HepG2 (cell line): ENCODE results near the gene STOM. TPM values are rescaled to one million over a fixed set of nuclear protein-coding genes. Genes with fewer than 3 reads are reported as not detected.

Experiments used
- FOXA1 ChIP-seq, 2 experiments: fragments of 450-650 bp in 1 of 2; sonication (generic) in 1 of 2; formaldehyde crosslinking in 1 of 2; IDR thresholded peaks; 2 replicates each; pipeline versions ENCODE4 v1.4.0 to v1.6.1; 2016 to 2020; ENCODE audit warnings: missing genetic modification reagents in 1 of 2
- GATAD2A ChIP-seq: IDR thresholded peaks from 2 replicates; pipeline ENCODE4 v1.6.1; 2016
- GFI1 ChIP-seq: sonication (generic); formaldehyde crosslinking; IDR thresholded peaks from 2 replicates; pipeline ENCODE4 v1.5.0; 2020; ENCODE audit warnings: missing genetic modification reagents, mild to moderate bottlenecking, borderline replicate concordance
- KLF6 ChIP-seq: IDR thresholded peaks from 2 replicates; pipeline ENCODE4 v1.8.0; 2016; ENCODE audit warnings: missing biosample characterization, missing genetic modification reagents
- MAF1 ChIP-seq: sonication (generic); formaldehyde crosslinking; IDR thresholded peaks from 2 replicates; pipeline ENCODE4 v1.5.0; 2020; ENCODE audit warnings: missing genetic modification reagents, borderline replicate concordance
- TCF7 ChIP-seq: sonication (generic); IDR thresholded peaks from 2 replicates; pipeline ENCODE4 v1.6.1; 2016; ENCODE audit warnings: antibody characterized with exemption, low read depth
- ZNF329 ChIP-seq: sonication (generic); formaldehyde crosslinking; IDR thresholded peaks from 2 replicates; pipeline ENCODE4 v1.9.0; 2021; ENCODE audit warnings: low read depth, mild to moderate bottlenecking, missing genetic modification reagents
- ZNF740 ChIP-seq: sonication (generic); formaldehyde crosslinking; IDR thresholded peaks from 2 replicates; pipeline ENCODE4 v1.4.0; 2020; ENCODE audit warnings: missing genetic modification reagents
- ZSCAN29 ChIP-seq: sonication (generic); formaldehyde crosslinking; conservative IDR thresholded peaks from 2 replicates; pipeline ENCODE4 v1.4.0; 2020; ENCODE audit warnings: mild to moderate bottlenecking, missing genetic modification reagents
- polyA plus RNA-seq, 8 experiments: library from polyadenylated mRNA; depleted of rRNA in 3 of 8; stranded (reverse) in 7 of 8; unstranded in 1 of 8; fragments of >200 nt; fragmentation: Illumina TruSeq in 4 of 8; extraction: Trizol in 4 of 8; gene quantifications; 2 replicates each; pipeline versions ENCODE4 v1.2.1 to v1.2.3, GENCODE V29; 2011 to 2016; ENCODE audit warnings: low read depth in 4 of 8, missing spikeins in 1 of 8, mixed read lengths in 1 of 8; ENCODE audit not compliant: insufficient read depth in 1 of 8
- total RNA-seq, 5 experiments: library from RNA; depleted of rRNA; stranded (reverse); fragments of >200 nt; fragmentation: Illumina TruSeq; extraction: Trizol; gene quantifications; 2 replicates each; pipeline ENCODE4 v1.2.3, GENCODE V29; 2016; ENCODE audit warnings: low read depth in 1 of 5
- TF ChIP-seq, protein P1 (sequence below): sonication (generic); formaldehyde crosslinking; IDR thresholded peaks from 2 replicates; pipeline ENCODE4 v1.4.0; 2020; ENCODE audit warnings: mild to moderate bottlenecking, missing genetic modification reagents
- TF ChIP-seq, protein P2 (sequence below): sonication (generic); formaldehyde crosslinking; IDR thresholded peaks from 2 replicates; pipeline ENCODE4 v1.5.0; 2020; ENCODE audit warnings: mild to moderate bottlenecking, missing genetic modification reagents
- TF ChIP-seq, protein P3 (sequence below): sonication (generic); formaldehyde crosslinking; conservative IDR thresholded peaks from 2 replicates; pipeline ENCODE4 v1.5.0; 2020; ENCODE audit warnings: missing genetic modification reagents
- TF ChIP-seq, protein P4 (sequence below): sonication (generic); formaldehyde crosslinking; IDR thresholded peaks from 2 replicates; pipeline ENCODE4 v1.9.0; 2022; ENCODE audit warnings: low read depth, missing genetic modification reagents
- TF ChIP-seq, protein P5 (sequence below): sonication (generic); formaldehyde crosslinking; IDR thresholded peaks from 2 replicates; pipeline ENCODE4 v1.4.0; 2020; ENCODE audit warnings: mild to moderate bottlenecking, missing genetic modification reagents

The STOM gene
- total and polyA plus RNA-seq, 2 of the 13 experiments (the other 11 are each of a cell fraction or from before 2014, with no cell fraction given): 43.6 to 165 TPM

DNA sequence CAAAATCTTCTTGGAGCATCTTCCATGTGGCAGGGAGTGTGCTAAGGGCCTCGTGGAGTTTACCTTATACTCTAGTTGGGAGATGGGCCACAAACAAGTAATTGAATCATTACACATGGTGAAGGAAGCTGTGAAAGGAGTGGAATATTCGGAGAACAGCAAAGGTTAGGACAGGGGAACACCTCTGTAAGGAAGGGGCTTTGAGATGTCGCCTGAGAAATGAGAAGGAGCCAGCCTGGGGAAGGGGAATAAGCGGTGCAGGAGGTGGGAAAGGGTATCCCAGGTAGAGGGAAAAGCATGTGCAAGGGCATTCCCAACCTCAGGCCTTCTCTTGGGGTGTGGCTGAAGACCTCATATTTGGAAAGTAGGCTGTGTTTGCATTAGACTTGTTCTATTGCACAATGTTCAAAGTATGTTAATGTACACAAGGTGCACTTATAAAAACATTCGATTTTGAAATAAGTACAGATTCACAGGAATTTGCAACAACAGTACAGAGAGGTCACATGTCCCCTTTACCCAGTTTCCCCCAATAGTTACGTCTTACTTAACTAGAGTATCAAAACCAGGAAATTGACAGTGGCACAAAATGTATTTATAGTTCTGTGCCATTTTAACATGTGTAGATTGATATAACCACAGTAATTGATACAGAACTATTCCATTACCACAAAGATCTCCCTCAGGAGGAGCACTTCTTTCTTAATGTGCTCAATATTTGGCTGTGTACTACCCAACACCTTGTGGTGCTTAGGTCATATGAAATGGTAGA lies 2.4 kb upstream of the STOM start (continued):
- TF ChIP-seq, protein P1, sequence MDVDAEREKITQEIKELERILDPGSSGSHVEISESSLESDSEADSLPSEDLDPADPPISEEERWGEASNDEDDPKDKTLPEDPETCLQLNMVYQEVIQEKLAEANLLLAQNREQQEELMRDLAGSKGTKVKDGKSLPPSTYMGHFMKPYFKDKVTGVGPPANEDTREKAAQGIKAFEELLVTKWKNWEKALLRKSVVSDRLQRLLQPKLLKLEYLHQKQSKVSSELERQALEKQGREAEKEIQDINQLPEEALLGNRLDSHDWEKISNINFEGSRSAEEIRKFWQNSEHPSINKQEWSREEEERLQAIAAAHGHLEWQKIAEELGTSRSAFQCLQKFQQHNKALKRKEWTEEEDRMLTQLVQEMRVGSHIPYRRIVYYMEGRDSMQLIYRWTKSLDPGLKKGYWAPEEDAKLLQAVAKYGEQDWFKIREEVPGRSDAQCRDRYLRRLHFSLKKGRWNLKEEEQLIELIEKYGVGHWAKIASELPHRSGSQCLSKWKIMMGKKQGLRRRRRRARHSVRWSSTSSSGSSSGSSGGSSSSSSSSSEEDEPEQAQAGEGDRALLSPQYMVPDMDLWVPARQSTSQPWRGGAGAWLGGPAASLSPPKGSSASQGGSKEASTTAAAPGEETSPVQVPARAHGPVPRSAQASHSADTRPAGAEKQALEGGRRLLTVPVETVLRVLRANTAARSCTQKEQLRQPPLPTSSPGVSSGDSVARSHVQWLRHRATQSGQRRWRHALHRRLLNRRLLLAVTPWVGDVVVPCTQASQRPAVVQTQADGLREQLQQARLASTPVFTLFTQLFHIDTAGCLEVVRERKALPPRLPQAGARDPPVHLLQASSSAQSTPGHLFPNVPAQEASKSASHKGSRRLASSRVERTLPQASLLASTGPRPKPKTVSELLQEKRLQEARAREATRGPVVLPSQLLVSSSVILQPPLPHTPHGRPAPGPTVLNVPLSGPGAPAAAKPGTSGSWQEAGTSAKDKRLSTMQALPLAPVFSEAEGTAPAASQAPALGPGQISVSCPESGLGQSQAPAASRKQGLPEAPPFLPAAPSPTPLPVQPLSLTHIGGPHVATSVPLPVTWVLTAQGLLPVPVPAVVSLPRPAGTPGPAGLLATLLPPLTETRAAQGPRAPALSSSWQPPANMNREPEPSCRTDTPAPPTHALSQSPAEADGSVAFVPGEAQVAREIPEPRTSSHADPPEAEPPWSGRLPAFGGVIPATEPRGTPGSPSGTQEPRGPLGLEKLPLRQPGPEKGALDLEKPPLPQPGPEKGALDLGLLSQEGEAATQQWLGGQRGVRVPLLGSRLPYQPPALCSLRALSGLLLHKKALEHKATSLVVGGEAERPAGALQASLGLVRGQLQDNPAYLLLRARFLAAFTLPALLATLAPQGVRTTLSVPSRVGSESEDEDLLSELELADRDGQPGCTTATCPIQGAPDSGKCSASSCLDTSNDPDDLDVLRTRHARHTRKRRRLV (CRISPR knock-in tag): 0 out of 2 replicates have a peak, but pooled peaks have one; percentile 42
- TF ChIP-seq GATAD2A (peak; percentile 94), FOXA1 (IDR thresholded peaks at IDR 0.05) (peak; percentile 91), FOXA1 (CRISPR knock-in tag; IDR thresholded peaks at IDR 0.05) (peak; percentile 97), ZNF329 (CRISPR knock-in tag) (no peak), TCF7 (peak; percentile 51), ZSCAN29 (peak; percentile 58; the same call in 1 of the 2 replicates), KLF6 (peak; percentile 81), GFI1 (no peak; the same call in none of the 2 replicates), ZNF740 (CRISPR knock-in tag) (0 out of 2 replicates have a peak, but pooled peaks have one; percentile 25), MAF1 (CRISPR knock-in tag) (no peak)
- TF ChIP-seq, protein P2, sequence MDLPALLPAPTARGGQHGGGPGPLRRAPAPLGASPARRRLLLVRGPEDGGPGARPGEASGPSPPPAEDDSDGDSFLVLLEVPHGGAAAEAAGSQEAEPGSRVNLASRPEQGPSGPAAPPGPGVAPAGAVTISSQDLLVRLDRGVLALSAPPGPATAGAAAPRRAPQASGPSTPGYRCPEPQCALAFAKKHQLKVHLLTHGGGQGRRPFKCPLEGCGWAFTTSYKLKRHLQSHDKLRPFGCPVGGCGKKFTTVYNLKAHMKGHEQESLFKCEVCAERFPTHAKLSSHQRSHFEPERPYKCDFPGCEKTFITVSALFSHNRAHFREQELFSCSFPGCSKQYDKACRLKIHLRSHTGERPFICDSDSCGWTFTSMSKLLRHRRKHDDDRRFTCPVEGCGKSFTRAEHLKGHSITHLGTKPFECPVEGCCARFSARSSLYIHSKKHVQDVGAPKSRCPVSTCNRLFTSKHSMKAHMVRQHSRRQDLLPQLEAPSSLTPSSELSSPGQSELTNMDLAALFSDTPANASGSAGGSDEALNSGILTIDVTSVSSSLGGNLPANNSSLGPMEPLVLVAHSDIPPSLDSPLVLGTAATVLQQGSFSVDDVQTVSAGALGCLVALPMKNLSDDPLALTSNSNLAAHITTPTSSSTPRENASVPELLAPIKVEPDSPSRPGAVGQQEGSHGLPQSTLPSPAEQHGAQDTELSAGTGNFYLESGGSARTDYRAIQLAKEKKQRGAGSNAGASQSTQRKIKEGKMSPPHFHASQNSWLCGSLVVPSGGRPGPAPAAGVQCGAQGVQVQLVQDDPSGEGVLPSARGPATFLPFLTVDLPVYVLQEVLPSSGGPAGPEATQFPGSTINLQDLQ (CRISPR knock-in tag): peak; percentile 56; the same call in 1 of the 2 replicates
- TF ChIP-seq, protein P3, sequence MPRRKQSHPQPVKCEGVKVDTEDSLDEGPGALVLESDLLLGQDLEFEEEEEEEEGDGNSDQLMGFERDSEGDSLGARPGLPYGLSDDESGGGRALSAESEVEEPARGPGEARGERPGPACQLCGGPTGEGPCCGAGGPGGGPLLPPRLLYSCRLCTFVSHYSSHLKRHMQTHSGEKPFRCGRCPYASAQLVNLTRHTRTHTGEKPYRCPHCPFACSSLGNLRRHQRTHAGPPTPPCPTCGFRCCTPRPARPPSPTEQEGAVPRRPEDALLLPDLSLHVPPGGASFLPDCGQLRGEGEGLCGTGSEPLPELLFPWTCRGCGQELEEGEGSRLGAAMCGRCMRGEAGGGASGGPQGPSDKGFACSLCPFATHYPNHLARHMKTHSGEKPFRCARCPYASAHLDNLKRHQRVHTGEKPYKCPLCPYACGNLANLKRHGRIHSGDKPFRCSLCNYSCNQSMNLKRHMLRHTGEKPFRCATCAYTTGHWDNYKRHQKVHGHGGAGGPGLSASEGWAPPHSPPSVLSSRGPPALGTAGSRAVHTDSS: no peak
- TF ChIP-seq, protein P4, sequence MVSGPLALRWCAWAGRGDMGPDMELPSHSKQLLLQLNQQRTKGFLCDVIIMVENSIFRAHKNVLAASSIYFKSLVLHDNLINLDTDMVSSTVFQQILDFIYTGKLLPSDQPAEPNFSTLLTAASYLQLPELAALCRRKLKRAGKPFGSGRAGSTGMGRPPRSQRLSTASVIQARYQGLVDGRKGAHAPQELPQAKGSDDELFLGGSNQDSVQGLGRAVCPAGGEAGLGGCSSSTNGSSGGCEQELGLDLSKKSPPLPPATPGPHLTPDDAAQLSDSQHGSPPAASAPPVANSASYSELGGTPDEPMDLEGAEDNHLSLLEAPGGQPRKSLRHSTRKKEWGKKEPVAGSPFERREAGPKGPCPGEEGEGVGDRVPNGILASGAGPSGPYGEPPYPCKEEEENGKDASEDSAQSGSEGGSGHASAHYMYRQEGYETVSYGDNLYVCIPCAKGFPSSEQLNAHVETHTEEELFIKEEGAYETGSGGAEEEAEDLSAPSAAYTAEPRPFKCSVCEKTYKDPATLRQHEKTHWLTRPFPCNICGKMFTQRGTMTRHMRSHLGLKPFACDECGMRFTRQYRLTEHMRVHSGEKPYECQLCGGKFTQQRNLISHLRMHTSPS: no peak
- TF ChIP-seq, protein P5, sequence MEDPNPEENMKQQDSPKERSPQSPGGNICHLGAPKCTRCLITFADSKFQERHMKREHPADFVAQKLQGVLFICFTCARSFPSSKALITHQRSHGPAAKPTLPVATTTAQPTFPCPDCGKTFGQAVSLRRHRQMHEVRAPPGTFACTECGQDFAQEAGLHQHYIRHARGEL: no peak
